NCI-H2171 treated with DMSO at 0.1 percent for 48 hours (cell line): Measurements from ENCODE around the gene POLD2.
"Not testable (repeated sequence)": the region's sequence is repeated elsewhere in the genome, so short reads cannot be mapped to it uniquely, and the experiment has no call there.

Experiments used
- DNase-seq: peaks from one replicate; lab custom pipeline; 2025; lab: John Stamatoyannopoulos, UW

The POLD2 gene

DNA sequence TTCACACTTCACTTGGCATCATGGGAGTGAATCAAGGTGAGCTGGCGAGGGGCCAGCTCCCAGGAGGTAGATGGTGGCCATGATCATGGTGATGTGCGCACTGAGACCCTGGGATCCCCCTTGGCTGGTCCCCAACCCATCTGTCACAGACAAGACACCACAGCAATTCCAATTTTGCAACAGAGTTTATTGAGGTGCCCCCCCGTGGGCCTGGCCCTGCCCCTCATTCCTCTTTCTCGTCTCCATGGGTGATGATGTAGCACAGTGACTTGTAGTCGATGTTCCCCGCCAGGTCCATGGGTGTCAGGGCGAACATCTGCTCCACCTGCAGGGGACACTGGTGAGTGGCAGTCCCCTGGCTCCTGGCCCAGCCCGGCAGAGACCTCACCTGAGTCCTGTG lies 15.3 kb upstream of the POLD2 start:
- peak; percentile 39 for DNase-seq

DNA sequence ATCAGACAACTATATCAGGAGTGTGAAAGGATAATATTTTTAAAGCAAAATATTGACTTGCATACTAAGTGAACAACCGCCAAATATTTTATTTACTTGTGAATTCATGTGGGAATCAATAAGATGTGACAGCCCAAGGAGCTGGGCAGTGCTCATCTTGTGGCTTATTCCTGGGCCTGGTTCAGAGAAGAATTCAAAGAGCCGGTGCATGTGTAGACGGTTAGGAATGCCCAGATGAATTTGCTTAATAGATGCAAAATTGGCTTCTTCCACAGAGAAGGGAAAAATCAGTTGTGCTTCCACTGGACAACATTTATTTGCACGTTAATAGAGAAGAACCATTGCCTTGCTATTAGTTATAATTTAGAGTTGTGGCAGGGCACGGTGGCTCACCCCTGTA lies 13.4 kb upstream of the POLD2 start:
- no peak for DNase-seq

DNA sequence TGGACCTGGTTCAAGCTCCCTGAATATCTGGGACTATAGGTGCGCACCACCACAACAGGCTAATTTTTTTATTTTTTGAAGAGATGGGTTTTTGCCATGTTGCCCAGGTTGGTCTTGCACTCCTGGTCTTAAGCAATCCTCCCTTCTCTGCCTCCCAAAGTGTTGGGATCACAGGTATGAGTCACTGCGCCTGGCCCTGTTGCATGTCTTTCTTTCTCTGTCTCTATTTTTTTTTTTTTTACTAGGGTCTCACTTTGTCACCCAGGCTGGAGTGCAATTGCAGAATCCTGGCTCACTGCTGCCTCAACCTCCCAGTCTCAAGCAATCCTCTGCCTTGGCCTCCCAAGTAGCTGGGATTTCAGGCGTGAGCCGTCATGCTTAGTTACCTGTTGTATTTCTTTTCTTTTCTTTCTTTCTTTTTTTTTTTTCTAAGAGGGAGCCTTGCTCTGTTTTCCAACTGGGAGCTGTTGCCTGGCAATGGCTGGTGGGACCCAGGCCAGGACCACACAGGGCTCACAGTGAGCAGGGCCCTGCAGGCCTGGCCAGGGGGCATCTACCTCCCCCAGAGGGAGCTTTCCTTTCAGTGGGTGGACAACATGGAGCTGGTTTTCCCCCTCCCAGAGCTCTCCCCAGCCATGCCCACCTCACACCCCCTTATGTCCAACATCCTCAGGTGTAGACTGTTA lies 11.7 kb upstream of the POLD2 start:
- DNase-seq: no peak

DNA sequence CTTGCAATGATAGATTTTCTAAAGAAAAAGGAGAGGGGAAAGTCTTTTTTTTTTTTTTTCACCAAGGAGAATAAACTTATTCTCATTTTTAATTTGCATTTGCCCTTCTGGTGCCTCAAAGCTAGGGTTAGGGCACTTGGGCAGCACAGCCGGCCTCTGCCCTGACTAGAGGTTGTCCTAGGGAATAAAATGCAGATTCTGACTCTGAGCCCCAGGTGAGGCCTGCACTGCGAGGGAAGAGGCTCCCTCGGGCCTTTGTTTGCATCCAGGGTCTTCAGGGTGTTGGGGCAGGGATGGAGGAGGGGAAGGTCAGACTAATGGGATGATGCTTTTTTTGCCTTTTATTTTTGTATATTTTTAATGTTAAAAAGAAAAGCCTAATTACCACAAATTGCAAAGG lies 9.9 kb upstream of the POLD2 start:
- no peak for DNase-seq

GRCh38 chr7:44132039-44132438 lies 8.7 kb upstream of the POLD2 start:
- DNase-seq: no peak

DNA sequence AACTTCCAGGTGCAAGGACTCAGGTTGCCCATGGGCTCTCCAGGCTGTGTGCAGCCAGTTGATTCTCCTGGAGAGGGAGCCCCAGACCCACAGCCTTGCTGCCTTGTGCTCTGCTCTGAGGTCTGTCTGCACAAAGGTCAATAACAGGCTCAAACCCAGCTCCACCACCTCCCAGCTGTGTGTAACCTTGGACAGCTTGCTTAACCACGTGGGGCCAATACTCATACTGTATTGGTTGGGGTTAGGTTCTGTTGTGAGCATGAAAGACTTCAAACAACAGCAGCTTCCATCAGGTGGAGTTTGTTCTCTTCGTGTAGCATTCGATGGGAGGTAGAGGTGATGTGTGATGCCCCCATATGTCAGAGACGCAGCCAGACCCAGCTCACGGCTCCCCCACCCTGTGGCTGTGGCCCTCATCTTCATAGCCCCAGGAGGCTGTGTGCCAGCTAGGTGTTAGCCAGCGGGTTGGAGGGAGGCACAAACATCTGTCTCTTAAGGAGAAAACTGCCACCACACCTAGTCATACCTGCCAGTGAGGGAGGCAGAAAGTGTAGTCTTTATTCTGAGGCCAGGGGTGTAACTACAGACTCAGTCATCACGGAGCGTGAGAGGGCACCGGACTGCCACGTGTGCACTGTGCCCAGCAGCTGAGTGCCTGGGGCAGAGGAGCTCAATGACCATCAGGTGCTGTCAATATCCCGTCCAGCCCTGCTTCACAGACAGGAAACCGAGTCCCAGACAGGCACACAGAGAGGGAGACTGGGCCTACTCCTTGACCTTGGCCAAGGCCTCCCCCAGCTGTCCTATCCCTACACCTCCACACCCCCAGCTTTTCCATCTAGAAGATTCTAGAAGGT lies 8.1 kb upstream of the POLD2 start:
- DNase-seq: peak; percentile 49

DNA sequence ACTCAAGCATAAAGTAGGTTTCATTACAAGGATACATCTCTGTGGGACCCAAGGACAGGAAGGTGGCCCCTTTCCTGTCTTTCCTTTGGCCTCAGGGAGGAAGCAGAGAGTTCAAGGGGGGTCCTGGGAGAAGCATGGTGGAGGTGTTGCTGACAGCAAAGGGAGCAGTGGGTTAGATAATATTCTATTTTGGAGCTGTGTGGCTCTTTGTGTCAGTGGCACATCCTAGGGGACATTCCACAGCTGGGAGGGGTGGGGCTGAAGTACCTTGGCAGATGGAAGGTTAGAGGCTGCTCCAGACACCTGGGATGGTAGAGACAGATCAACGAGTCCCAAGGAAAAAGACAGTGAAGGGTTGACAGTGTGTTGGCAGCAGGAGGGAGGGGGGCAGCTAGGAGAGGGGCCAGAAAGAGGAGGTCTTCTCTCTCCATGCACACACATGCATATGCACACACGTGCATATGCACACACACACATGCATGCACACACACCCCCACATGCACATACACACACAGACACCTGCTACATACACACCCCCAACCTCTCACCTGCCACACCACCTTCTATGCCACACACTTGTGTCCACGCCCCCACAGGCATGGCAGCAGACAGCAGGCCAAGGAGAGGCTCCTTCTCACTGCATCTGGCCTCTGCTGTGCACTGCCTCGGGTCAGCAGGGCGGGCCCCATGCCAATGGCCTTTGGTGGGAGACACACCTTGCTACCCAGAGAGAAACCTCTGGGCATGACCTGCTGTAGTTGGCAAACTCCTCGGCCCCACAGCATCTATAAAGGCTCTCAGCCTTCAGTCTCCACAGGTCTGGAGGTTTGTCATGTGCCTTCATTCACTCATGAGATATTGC lies 5.6 kb upstream of the POLD2 start:
- DNase-seq: peak; percentile 80

GRCh38 chr7:44127161-44127560 lies 3.8 kb upstream of the POLD2 start:
- peak; percentile 68 for DNase-seq

GRCh38 chr7:44126574-44126973 lies 3.2 kb upstream of the POLD2 start:
- DNase-seq: not testable (repeated sequence)

GRCh38 chr7:44124822-44125202 lies 1.5 kb upstream of the POLD2 start:
- DNase-seq: no peak

- DNase-seq: no peak
Measured at GRCh38 chr7:44122529-44122928, 819 bp downstream of the POLD2 start.

DNA sequence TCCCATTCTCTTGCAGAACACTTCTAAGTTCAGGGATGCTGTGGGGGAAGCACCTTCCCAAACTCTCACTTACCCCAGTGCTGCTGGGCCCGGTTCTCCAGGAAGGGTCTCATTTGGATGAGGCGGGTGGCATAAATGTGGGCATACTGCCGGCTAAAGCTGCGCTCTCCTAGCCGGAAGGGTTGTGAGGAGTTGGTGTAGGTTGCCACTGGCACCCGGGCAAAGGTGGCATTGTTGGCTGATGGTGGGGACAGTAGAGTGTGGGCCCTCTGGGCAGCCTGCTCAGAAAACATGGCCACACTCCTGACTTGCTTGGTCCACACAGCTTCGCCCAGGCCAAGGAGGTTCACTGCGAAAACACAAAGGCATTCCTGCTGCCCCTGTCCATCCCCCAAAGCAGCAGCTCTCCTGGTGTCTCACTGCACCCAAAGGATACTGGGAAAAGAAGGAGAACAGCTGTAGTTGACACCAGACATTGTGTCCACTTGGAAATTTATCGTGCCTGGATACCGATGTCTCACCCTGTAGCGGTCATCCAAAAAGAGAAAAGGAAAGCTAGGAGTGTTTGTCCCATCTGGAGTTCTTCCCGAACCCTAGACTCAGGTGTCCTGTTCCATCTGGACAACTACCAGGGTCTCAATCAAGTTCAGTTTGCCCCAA lies 1.5 kb downstream of the POLD2 start:
- DNase-seq: no peak

- DNase-seq: no peak
Measured at GRCh38 chr7:44120395-44120794, 3.0 kb downstream of the POLD2 start.

GRCh38 chr7:44119829-44120380 lies 3.4 kb downstream of the POLD2 start:
- DNase-seq: no peak

DNA sequence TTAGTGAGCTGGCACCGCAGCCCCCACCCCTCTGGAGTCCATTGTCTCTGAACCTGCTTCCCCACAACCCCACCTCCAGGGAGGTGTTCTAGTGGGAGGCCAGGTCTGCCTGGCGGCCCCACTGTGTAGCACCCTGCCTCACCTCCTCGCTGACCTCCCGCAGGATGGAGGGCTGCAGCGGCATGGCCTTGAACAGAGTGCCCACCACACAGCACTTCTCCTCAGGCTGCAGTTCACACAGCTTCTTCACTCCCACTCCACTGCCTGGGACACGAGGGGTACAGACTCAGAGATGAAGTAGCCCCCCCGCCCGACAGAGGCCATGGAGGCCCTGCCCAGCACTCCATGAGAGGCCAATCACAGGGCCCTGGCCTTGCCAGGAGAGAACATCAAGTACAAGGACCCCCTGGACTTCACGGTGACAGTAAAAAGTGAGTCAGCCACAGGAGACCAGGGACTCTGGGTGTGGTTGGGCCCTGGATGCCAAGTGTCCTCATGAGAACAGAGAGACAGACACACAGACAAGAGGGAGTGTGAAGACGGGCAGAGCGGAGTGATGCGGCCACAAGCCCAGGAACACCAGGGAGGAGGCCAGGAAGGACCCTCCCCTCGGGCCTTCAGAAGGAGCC lies 5.4 kb downstream of the POLD2 start:
- DNase-seq: no peak

DNA sequence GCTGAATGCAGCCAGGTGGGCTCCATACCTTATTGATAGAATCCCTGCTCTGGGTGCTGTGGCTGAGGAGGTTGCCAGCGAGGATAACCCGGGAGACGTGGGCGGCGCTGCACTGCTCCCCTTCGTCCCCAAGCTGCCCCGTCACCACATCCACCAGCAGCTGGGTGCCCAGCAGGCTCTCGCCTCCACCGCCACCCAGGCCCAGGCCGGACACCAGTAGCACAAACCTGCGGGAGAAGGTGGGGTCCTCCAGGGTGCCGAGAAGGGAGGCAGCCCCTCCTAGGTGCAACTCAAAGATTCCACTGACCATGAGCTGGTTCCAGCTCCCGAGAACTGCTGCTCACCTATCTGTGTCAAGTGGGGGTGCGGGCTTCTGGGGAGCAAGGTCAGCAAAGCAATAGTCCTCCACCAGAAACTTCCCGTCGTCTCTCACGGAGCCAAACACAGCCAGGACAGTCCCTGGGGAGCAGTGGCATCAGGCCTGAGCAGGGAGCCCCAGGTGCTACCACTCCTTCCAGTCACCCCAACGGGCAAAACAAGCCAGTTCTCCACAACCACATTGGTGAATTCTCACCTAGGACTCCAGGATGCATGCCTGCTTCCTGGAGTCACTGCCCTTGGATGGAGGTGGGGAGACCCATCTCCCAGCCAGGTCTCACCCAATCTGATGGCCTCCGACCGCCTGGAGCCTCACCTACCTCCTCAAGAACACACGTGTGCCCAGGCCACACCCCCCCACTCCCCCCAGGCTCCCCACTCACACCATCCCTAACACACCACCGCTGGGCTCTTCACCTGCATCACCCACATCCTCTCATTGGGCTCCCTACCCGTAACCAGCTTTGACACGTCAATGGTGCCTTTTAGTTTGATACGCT lies 6.3 kb downstream of the POLD2 start:
- no peak for DNase-seq

GRCh38 chr7:44116087-44116788 lies 7.1 kb downstream of the POLD2 start:
- DNase-seq: no peak

GRCh38 chr7:44114586-44115310 lies 8.6 kb downstream of the POLD2 start:
- no peak for DNase-seq

DNA sequence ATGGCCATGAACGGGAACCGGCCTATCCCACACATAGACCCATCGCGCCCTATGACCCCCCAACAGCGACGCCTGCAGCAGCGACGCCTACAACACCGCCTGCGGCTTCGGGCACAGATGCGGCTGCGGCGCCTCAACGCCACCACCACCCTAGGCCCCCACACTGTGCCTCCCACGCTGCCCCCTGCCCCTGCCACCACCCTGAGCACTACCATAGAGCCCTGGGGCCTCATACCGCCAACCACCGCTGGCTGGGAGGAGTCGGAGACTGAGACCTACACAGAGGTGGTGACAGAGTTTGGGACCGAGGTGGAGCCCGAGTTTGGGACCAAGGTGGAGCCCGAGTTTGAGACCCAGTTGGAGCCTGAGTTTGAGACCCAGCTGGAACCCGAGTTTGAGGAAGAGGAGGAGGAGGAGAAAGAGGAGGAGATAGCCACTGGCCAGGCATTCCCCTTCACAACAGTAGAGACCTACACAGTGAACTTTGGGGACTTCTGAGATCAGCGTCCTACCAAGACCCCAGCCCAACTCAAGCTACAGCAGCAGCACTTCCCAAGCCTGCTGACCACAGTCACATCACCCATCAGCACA lies 9.5 kb downstream of the POLD2 start:
- no peak for DNase-seq
